ENCODE measurements around the gene MYO15B. TPM values are rescaled to one million over a fixed set of nuclear protein-coding genes. Genes with fewer than 3 reads are reported as not detected.
A peak's percentile ranks its signal among the peaks of the same experiment; 100 is the strongest.

The MYO15B gene
- total RNA-seq, 1 donor from 2014 or later = 1.6 TPM

DNA sequence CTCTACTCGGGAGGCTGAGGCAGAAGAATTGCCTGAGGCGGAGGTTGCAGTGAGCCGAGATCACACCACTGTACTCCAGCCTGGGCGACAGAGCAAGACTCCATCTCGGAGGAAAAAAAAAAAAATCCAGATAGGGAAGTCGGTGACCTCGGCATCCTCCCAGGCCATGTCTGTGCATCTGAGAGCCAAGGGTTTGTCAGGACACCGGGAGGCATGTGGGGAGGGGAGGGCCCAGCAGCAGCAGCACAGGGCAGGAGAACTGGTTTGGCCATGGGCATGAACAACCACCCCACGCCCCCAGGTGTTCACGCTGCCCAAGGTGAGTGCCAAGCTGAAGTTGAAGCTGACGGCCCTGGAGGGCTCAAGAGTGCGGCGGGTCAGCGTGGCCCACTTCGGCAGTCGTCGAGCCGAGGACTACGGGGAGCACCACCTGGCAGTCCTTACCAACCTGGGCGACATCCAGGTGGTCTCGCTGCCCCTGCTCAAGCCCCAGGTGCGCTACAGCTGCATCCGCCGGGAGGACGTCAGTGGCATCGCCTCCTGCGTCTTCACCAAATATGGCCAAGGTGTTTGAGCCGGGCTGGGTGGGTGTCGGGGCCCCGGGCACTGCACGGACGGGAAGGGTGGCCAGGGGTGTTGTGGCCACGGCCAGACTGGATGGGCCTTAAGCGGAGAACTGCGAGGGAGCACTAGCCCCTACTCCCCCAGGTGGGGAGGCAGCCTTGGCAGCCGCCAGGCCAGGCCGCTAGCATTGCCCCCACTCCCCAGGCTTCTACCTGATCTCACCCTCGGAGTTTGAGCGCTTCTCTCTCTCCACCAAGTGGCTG, 14.7 kb upstream of the MYO15B start:
- Histone ChIP-seq H3K36me3 (ENCODE audit: control insufficient read depth, insufficient read depth, low read length) (peaks cover 10% of the 10 kb centered on the region), H3K4me3 (ENCODE audit: low read depth, low read length) (no peak overlapping the region), H3K27me3 (ENCODE audit: control insufficient read depth, insufficient read depth, low read length) (no peaks in the 10 kb centered on the region)
- TF ChIP-seq, protein P1, sequence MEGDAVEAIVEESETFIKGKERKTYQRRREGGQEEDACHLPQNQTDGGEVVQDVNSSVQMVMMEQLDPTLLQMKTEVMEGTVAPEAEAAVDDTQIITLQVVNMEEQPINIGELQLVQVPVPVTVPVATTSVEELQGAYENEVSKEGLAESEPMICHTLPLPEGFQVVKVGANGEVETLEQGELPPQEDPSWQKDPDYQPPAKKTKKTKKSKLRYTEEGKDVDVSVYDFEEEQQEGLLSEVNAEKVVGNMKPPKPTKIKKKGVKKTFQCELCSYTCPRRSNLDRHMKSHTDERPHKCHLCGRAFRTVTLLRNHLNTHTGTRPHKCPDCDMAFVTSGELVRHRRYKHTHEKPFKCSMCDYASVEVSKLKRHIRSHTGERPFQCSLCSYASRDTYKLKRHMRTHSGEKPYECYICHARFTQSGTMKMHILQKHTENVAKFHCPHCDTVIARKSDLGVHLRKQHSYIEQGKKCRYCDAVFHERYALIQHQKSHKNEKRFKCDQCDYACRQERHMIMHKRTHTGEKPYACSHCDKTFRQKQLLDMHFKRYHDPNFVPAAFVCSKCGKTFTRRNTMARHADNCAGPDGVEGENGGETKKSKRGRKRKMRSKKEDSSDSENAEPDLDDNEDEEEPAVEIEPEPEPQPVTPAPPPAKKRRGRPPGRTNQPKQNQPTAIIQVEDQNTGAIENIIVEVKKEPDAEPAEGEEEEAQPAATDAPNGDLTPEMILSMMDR (IDR thresholded peaks at IDR 0.05; ENCODE audit: insufficient read depth, low read length, severe bottlenecking) = no peak
- FAIRE-seq = peak; percentile 13
- DNase-seq (ENCODE audit: low read depth) = no peak

DNA sequence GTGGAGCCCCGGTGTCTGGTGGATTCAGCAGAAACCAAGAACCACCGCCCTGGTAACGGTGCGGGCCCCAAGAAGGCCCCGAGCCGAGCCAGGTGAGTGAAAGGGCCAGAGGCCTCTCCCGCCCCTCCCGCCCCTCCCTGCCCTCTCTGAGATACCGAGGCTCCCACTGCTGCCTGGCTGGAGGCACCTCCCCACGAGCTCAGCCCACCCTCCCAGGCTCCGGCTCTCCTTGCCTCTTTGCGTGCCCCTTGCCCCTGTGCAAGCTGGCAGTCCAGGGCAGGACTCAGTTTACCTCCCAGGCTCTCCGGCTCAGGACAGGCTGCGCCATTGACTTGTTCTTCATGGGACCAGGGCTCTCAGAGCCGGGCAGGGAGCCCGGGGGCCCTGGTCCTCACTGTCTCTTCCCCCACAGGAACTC, 14.1 kb upstream of the MYO15B start:
- DNase-seq (ENCODE audit: low read depth) (no peak), FAIRE-seq (no peak)
- H3K27me3 ChIP-seq (ENCODE audit: control insufficient read depth, insufficient read depth, low read length) = no peaks in the 10 kb centered on the region
- TF ChIP-seq, protein P1 (IDR thresholded peaks at IDR 0.05; ENCODE audit: insufficient read depth, low read length, severe bottlenecking) = no peak
- no peak overlapping the region for H3K4me3 ChIP-seq (ENCODE audit: low read depth, low read length)
- peaks cover 8% of the 10 kb centered on the region for H3K36me3 ChIP-seq (ENCODE audit: control insufficient read depth, insufficient read depth, low read length)

DNA sequence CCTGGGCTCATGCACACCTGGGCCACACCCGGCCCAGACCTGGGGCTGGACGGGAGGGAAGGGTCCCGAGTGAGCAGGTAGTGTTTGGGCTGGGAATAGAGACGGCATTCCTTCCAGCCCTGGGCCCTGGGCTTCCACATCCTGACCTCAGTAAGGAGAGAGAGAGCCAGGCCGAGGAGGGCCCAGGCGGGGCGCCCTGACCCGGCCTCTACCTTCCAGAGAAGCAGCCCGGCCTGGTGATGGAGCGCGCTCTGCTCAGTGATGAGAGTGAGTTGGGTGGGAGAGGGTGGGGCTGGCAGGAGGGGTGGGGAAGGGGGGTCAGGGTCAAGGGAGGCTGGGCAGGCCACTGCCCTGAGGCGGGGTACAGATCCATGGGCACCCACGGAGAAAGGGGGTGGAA, 13.6 kb upstream of the MYO15B start:
- Histone ChIP-seq H3K36me3 (ENCODE audit: control insufficient read depth, insufficient read depth, low read length) (peaks cover 7% of the 10 kb centered on the region), H3K4me3 (ENCODE audit: low read depth, low read length) (no peak overlapping the region), H3K27me3 (ENCODE audit: control insufficient read depth, insufficient read depth, low read length) (no peaks in the 10 kb centered on the region)
- no peak for DNase-seq (ENCODE audit: low read depth)
- no peak for FAIRE-seq
- TF ChIP-seq, protein P1 (IDR thresholded peaks at IDR 0.05; ENCODE audit: insufficient read depth, low read length, severe bottlenecking) = no peak

DNA sequence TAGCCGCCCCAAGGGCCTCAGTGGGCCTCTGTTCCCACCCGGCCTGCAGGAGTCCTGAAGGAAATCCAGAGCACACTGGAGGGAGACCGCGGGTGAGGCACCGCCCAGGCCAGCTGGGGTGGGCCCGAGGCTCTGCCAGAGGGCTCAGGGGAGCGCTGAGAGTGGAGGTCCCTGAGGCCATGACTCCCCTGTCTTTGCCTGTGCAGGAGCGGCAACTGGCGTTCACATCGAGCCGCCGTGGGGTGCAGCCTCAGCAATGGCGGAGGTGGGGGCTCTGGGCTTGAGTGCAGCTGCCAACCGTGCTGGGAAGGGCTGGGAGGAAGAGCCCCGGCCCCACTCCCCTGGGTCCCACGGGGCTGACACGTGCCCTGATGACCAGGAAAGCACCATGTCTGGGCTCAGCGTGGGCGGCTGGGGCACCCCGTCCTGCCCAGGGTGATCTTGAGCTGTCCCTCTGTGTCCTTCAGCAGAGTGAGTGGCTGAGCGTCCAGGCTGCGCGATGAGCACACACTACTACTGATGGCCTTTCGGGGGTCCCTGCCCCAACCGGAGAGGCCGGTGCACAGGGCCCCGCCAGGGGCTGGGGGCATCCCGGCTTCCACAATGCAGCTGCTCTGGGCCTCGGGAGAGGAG, 13.1 kb upstream of the MYO15B start:
- Histone ChIP-seq H3K27me3 (ENCODE audit: control insufficient read depth, insufficient read depth, low read length) (no peaks in the 10 kb centered on the region), H3K36me3 (ENCODE audit: control insufficient read depth, insufficient read depth, low read length) (peaks cover 7% of the 10 kb centered on the region), H3K4me3 (ENCODE audit: low read depth, low read length) (no peak overlapping the region)
- FAIRE-seq (no peak), DNase-seq (ENCODE audit: low read depth) (no peak)
- TF ChIP-seq, protein P1 (IDR thresholded peaks at IDR 0.05; ENCODE audit: insufficient read depth, low read length, severe bottlenecking) = no peak

DNA sequence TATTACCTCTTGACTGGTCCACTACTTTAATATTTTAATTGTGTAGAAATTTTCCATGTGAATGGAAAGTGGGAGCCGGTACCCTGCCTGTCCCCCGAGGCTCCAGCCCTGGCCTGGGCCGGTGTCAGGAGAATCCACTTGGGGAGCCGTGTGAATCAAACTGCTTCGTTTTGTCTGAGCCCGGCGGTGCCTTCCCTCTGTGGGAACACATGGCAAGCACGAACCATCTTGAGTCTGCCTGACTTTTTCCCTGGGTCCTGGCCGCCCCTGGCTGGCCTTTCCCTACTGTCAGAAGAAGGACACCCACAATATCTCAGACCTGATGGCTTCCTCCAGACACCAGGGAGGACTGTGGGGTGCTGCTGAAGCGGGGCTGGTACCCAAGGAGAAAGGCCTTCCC, 12.4 kb upstream of the MYO15B start:
- Histone ChIP-seq H3K4me3 (ENCODE audit: low read depth, low read length) (no peak overlapping the region), H3K27me3 (ENCODE audit: control insufficient read depth, insufficient read depth, low read length) (no peaks in the 10 kb centered on the region), H3K36me3 (ENCODE audit: control insufficient read depth, insufficient read depth, low read length) (peaks cover 4% of the 10 kb centered on the region)
- FAIRE-seq (no peak), DNase-seq (ENCODE audit: low read depth) (no peak)
- TF ChIP-seq, protein P1 (IDR thresholded peaks at IDR 0.05; ENCODE audit: insufficient read depth, low read length, severe bottlenecking) = no peak
